HG03378 (cell line): Measurements from ENCODE around the gene KCNK18.

ENCODE experiments used
- ATAC-seq: cut with Tn5 transposase; IDR thresholded peaks from one replicate; pipeline ENCODE4 v1.9.1; 2021; ENCODE audit warnings: mild to moderate bottlenecking, moderate library complexity; ENCODE audit not compliant: unreplicated experiment

The KCNK18 gene

GRCh38 chr10:117197189-117197588, at the start of gene KCNK18:
Gene KCNK18 (plus strand): TSS chr10:117197489. CDS start chr10:117197489, 0 bp downstream.
- no peak for ATAC-seq

- ATAC-seq = no peak
These were observed 49.0 kb upstream of the KCNK18 start for GRCh38 chr10:117148284-117148683.

GRCh38 chr10:117152668-117153067, 44.6 kb upstream of the KCNK18 start:
- ATAC-seq = no peak

DNA sequence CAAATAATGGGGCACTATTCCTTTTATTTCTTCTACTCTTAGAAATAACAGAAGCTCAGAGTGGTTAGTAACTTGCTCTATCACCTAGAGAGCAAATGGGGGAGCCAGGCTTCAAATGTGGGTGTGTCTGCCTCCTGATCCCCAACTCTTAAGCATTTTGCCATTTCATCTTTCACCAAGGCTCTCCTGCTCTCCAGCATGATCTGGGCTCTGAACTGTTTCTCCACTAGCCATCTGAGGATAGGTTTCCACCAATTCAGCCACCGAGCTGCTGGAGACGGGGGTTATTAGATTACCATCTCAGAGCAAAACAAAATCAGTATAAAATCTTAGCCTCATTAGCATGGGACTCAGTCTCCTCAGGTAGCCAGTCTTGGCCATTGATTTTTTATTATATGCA, 39.0 kb upstream of the KCNK18 start:
- no peak for ATAC-seq

GRCh38 chr10:117159390-117159789, 37.9 kb upstream of the KCNK18 start:
- no peak for ATAC-seq

DNA sequence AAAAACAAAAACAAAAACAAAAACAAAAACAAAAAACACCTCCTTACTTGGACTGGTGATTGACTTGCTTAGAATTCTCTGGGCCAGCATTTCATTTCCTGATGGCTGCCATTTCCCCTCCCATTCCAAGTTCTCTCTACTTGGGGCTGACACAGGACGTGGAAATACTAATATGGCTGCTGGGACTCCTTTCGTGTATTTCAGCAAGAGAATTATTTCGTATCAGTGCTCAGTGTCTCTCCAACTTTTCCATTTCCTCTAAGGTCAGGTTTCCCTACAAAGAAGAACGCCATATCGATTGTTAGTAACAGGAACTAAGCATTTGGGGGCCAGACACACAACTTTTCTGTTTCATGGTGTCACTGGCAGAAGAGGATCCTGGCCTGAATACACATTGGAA, 36.7 kb upstream of the KCNK18 start:
- no peak for ATAC-seq

DNA sequence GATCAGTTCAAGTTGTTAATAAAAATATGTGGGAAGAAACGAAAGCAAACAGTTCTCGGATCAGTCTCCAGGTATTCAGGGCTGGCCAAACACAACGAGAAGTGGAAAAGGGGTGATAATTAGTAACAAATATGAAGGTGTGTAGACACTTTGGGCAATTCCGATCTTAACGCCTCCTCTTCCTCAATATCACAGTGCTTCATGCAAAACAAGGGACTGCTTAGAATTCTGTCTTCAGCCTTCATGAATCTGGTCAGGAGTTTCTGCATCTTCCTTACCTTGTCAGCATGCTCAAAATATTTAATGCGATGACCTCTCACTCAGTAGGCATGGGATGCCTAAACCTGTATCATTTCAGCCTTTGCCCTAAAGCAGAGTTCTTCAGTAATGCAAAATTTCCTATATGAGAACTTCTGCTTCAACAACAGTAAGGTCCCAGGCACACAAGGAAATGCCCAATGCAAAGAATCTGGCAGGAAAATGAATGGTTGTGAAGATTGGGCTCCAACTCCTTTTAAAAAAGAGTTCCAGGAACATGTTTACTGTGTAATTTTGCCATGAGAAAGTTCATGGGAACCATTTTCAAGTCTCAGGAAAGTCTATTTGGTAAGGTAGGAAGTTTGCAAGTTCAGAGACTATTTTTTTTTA, 35.8 kb upstream of the KCNK18 start:
- ATAC-seq = no peak

DNA sequence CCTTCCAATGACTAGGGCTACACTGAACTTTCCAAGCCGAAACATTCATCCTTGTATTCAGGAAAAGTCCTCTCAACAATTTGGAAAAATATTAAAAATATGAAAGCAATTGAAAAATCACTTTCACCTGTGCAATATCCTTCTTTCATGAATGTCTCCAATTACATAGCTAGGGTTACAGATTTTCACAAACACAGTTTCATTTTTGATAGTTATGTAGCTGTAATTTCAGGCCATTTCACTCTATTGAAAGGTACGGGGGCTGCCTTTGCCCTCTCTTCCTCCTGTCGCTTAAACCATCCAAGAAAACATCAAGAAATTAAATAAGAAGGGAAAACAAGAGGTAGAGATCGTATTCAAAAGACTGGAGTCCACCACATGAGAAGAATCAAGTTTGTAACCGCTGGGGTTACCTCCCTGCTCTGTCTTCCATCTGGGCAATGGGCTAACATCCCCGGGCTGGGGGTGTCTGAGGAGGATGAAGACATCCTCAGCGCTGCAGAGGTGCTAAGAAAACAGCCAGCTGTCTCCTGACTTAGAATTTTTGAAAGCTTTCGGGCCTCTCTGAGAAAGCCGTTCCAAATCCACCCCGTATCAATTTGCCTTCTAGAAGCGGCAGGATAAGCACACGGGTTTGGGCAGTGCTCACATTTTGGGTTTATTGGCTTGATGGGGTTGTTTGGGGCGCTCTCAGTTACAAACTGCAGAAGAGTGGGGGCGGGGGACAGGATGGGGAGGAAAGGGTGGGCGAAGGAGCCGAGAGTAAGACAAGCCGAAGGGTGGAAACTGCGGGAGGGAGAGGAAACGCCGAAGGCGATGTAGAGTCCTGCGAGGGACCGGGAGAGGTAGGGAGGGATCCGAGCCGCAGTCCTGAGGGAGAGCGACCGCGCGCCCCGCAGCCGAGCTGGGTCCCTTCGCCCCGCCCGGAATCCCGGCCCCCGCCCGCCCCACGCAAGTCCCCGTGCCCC, 34.9 kb upstream of the KCNK18 start:
- ATAC-seq = no peak

DNA sequence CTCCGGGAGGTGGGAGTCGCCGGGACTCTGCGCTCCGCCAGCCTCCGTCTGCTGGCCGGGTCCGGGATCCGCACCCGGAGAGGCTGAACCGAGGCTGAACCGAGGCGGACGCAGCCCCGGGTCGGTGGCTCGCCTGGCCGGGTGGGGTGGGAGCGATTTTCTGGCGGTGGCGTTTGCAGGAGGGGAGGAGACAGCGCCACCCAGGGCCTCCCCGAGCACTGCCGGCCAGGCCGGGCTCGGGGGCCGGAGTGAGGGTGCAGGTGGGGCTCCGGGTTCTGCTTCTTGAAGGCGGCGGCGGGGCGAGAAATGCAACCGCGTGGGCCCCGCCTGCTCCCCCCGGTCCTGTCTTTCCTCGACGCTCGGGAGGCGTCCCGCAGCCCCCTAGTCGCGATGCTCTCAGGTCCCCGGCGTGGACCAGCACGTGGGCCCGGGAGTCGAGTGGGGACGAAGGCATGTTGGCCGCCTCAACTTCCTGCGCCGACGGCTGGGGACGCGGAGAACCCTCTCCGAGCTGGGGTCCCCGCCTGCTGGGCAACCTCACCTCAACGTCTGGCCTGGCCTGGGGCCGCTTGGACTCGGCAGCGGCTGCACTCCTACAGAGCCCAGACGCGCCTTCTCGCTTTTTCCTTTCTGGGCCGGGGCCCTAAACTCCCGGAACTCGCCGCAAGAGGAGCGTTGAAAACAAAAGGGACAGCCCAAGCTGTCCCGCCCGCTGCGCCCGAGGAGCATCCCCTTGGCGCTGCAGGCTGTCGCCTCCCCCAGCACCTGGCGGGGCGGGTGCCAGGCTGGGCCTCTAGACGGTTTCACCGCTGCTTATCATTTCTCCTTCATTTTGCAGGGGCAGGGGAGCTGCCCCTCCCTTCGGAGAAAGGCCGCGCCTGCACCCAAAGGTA, 34.0 kb upstream of the KCNK18 start:
- ATAC-seq = no peak

DNA sequence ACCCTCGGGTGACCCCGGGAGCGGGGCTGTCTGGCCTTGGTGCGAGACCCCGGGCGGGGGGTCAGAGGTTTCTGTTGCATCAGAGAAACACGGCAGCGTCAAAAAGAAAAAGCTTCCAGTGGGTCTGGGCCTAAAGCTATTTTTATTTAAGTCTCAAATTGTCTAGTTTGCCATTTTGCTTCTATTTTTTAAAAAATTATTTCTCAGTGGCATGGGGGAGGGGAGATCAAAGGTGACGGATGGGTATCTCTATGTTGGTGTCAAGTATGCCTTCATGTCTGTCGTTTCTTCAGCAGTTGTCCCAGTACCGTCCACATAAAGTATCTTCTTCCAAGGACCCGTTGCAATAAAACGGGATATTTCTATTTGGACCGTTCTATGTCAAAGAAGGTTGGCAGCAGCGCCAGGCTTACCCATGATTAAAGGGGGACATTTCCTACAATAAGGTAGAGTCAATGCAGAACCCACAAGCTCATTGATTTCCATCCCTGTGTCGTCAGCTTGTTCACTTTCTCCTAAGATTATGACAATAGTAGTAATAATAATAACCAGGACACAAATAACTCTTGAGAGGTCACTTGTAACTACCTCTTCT, 33.2 kb upstream of the KCNK18 start:
- ATAC-seq = no peak

- ATAC-seq = no peak
These were observed 32.4 kb upstream of the KCNK18 start for GRCh38 chr10:117164592-117165537.

DNA sequence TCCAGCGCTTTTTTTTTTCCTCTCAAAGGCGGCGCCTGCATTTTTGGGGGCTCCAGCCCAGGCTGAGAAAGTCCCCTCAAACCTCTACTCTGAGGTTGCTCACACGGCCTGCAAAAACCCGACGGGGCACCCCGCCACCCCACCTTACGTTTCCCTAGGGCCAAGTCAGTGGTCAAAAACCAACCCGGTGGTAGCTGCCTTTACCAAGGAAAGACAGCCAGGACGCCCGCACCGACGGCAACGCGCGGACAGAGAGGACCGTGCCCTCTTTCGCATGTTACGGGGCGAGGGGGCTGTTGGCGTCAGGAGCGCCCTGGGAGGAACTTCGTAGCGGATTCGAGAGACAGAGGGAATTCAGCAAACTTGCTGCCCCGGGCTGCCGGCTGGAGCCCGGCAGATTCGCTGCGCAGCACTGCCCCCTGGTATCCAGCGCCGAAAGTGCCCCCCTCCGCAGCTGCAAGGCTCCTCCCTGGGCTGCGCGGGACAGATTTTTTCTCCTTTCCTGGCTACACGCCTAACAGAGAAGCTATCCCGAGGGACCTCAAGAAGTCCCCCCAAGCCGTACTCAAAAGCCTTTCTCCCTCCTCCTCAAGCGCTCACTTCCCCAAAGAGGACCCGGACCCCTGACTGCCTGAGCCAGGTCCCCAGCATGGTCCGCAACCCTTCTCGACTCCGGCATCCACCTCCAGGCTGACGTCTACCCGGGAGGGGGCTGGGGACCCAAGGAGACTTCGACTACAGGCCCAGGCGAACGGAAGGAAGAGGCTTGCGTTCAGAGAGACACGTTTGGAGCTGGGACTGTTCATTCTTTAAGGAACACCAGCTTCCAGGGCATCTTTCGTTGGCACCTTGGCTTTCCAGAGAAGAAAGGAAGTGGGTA, 31.5 kb upstream of the KCNK18 start:
- no peak for ATAC-seq

- ATAC-seq = no peak
These were observed 30.6 kb upstream of the KCNK18 start for GRCh38 chr10:117166418-117167345.

GRCh38 chr10:117167346-117167788, 29.9 kb upstream of the KCNK18 start:
- ATAC-seq = no peak

DNA sequence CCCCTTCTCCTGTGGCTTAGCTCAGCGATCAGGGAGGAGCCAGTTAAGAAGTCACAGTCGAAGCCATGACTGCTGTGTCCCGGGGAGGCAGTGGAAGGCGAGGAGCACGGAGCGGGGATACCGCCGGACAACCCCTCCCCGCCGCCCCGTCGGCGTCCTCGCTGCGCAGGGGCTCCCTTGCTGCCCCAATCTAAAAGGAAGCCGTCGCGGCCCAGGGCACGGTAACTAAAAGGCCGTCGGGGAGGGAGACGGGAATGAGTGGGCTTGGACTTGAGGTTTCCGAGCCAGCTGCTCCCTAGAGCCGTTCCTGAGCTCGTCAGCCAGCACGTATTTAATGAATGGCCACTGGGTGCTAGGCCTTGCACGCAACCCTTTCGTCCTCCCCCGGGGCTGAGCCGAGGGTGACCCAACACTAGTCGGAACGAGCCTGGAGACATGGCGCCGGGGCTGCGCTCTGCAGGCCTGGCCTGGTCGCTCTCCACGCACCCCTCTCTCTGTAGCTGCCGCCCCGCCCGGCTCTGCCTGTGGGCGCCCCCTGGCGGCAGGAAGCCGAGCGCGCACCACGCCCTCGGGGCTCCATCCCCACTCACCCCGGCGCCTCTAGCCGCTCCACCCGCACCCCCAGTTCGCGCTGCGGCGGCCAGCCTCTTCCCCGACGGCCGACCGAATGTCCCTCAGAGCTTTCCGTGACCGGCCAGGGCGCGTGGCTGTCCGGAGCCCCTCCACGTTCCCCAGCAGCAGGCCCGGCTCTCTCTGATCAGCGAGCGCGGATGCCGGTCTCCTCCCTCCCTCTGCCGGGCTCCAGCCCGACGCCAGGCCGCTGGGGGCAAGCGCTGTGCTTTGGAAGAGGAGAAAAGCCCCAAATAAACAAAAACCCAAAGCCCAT, 29.3 kb upstream of the KCNK18 start:
- ATAC-seq = peak; percentile 66

GRCh38 chr10:117168729-117169128, 28.6 kb upstream of the KCNK18 start:
- ATAC-seq = no peak

GRCh38 chr10:117169480-117169879, 27.8 kb upstream of the KCNK18 start:
- ATAC-seq = no peak
